Peyer's patch (tissue), 4 donors: ENCODE results near the gene ARHGAP31.

Source experiments
- CTCF ChIP-seq, 6 experiments: fragments of 450-650 bp in 4 of 6; fragments of 200-600 bp in 2 of 6; sonication (generic) in 1 of 6; IDR thresholded peaks; one replicate each; pipeline ENCODE4 v1.5.1; 2017 to 2019; ENCODE audit warnings: antibody characterized with exemption in 6 of 6, mild to moderate bottlenecking in 3 of 6, moderate library complexity in 1 of 6
- POLR2A ChIP-seq, 2 donors: fragments of 450-650 bp; IDR thresholded peaks; one replicate each; pipeline ENCODE4 v1.5.1; 2017; ENCODE audit warnings: antibody characterized with exemption in 2 of 2, mild to moderate bottlenecking in 2 of 2, moderate library complexity in 2 of 2

- TF ChIP-seq CTCF (IDR thresholded peaks at IDR 0.05) (no peak), POLR2A (IDR thresholded peaks at IDR 0.05) (no peak)
Measured at GRCh38 chr3:119259821-119260220, 34.4 kb upstream of the ARHGAP31 start.
